C4-2B (cell line): ENCODE data around the gene MKS1.

ENCODE experiments used
- CTCF ChIP-seq: fragments of 450-650 bp; conservative IDR thresholded peaks from 2 replicates; pipeline ENCODE4 v1.5.1; 2017; ENCODE audit warnings: mild to moderate bottlenecking
- ZFX ChIP-seq: fragments of 450-650 bp; IDR thresholded peaks from 2 replicates; pipeline ENCODE4 v1.6.1; 2017

GRCh38 chr17:58181796-58182195 is 37.3 kb downstream of the MKS1 start:
- no peak for TF ChIP-seq CTCF
- TF ChIP-seq ZFX: no peak
